ENCODE results near the gene ST6GALNAC1. TPM values are rescaled to one million over a fixed set of nuclear protein-coding genes. Genes with fewer than 3 reads are reported as not detected.

ST6GALNAC1 gene
- total and polyA plus RNA-seq, 2 experiments from 2014 or later, result not detected

DNA sequence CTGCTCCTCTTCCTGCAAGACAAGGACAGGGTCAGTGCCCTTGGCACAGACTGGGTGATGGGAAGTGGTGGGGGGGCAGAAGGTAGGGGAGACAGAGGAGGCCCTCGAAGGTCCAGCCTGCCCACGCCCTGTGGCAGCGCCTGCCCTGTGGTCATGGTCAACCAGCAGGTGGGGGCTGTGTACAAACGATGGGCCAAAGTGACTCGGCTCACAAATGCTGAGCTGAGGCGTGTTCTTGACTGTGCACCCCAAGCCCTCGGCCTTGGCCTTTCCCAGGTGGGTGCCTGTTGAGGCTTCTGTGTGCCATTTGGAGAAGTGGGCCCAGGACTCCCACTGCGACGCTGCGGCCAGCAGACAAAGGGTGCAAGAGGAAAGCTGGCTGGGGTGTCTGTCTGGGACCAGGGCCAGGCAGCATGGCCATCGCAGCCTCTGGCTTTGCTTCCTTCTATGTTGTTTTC is 44.6 kb upstream of the ST6GALNAC1 start:
- H3K4me3 ChIP-seq, result peak overlapping the region; percentile 41
- H3K9me2 ChIP-seq (ENCODE audit: insufficient read depth), result no peaks in the 10 kb centered on the region
- peaks cover 7% of the 10 kb centered on the region; the same call in 1 of the 2 replicates for H3K36me3 ChIP-seq (ENCODE audit: low read depth)
- H3K9me3 ChIP-seq (ENCODE audit: low read depth), result no peaks in the 10 kb centered on the region
- H4K20me1 ChIP-seq (ENCODE audit: insufficient read depth), result no peaks in the 10 kb centered on the region
- H3K27ac ChIP-seq, result peak overlapping the region; percentile 96
- peak; percentile 76 for DNase-seq
- in situ Hi-C loops (cut with MboI), result no loop called here
- peak overlapping the region; percentile 71 for H3K4me2 ChIP-seq (ENCODE audit: unreplicated experiment)
- 29 to 31% methylated on average over 11 of the region's 11 CpGs for whole genome bisulfite sequencing, 2 experiments (ENCODE audit: low coverage in 1 of 2, low lambda C conversion rate in 2 of 2, missing lambda C conversion rate in 2 of 2)
- H3K9ac ChIP-seq, result peak overlapping the region; percentile 75
- H2AFZ ChIP-seq, result no peak overlapping the region
- no peak for TF ChIP-seq EZH2 (IDR thresholded peaks at IDR 0.05; ENCODE audit: insufficient read depth, poor library complexity, severe bottlenecking)
- no peak for TF ChIP-seq EZH2phosphoT487 (IDR thresholded peaks at IDR 0.05; ENCODE audit: insufficient read depth, low read depth)
- peaks cover 36% of the 10 kb centered on the region for H3K4me1 ChIP-seq (ENCODE audit: insufficient read depth)
- peaks cover 30% of the 10 kb centered on the region for H3F3A ChIP-seq (ENCODE audit: insufficient read depth)
- H3K27me3 ChIP-seq (replicated peaks; ENCODE audit: insufficient read depth), result no peaks in the 10 kb centered on the region
- peaks cover 89% of the 10 kb centered on the region for H3K79me2 ChIP-seq (ENCODE audit: insufficient read depth)

DNA sequence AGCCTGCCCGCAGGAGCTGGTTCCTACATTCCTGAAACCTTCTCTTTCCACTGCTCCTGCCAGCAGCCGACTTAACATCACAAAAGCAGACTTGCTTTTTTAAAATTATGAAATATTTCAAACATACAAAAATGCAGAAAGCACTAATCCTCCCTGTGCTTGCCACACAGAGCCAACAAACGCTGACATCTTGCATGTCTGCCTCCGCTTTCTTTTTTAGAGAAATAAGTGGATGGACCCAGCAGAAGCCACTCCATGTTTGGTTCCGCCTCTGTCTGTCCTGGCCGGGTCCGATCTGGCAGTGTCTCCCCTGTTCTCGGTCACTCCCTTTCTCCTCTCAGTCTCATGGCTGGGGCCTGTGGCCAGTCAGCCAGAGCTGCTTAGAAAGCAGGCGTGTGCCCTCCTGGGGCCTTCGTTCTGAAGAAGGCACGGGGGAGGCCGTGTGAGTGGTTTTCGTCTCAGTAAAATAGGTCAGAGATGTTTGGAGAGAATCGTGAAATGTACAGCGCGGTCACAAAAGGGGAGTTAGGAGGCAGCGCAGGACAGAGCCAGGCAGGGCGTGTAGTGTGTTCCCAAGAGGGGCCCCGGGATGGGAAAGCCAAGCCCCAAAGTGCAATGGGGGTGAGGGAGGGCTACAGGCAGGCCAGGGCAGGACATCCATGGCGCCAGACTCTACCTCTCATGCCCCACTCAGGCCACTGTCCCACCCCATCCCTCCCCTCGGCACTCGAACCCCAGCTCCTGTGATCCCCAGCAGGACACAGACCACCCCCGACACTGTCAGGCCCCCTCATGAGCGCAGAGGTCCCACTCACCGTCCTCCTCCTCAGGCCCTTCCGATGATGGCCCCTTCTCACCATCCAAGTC is 44.0 kb upstream of the ST6GALNAC1 start:
- Histone ChIP-seq H3K9me3 (ENCODE audit: low read depth) (no peaks in the 10 kb centered on the region), H3K79me2 (ENCODE audit: insufficient read depth) (peaks cover 86% of the 10 kb centered on the region), H3F3A (ENCODE audit: insufficient read depth) (peaks cover 25% of the 10 kb centered on the region), H3K9me2 (ENCODE audit: insufficient read depth) (no peaks in the 10 kb centered on the region), H3K4me2 (ENCODE audit: unreplicated experiment) (peak overlapping the region; percentile 71), H3K27ac (peak overlapping the region; percentile 96), H3K4me1 (ENCODE audit: insufficient read depth) (peaks cover 35% of the 10 kb centered on the region), H2AFZ (no peak overlapping the region), H4K20me1 (ENCODE audit: insufficient read depth) (no peaks in the 10 kb centered on the region), H3K36me3 (ENCODE audit: low read depth) (peaks cover 13% of the 10 kb centered on the region; the same call in 1 of the 2 replicates), H3K9ac (peak overlapping the region; percentile 75), H3K4me3 (no peak overlapping the region), H3K27me3 (replicated peaks; ENCODE audit: insufficient read depth) (no peaks in the 10 kb centered on the region)
- WGBS, 2 experiments (ENCODE audit: low coverage in 1 of 2, low lambda C conversion rate in 2 of 2, missing lambda C conversion rate in 2 of 2), result 35 to 36% methylated on average over 22 to 26 of the region's 26 CpGs
- DNase-seq, result peak; percentile 67
- TF ChIP-seq EZH2 (IDR thresholded peaks at IDR 0.05; ENCODE audit: insufficient read depth, poor library complexity, severe bottlenecking) (no peak), EZH2phosphoT487 (IDR thresholded peaks at IDR 0.05; ENCODE audit: insufficient read depth, low read depth) (no peak)
- in situ Hi-C loops (cut with MboI), result no loop called here

DNA sequence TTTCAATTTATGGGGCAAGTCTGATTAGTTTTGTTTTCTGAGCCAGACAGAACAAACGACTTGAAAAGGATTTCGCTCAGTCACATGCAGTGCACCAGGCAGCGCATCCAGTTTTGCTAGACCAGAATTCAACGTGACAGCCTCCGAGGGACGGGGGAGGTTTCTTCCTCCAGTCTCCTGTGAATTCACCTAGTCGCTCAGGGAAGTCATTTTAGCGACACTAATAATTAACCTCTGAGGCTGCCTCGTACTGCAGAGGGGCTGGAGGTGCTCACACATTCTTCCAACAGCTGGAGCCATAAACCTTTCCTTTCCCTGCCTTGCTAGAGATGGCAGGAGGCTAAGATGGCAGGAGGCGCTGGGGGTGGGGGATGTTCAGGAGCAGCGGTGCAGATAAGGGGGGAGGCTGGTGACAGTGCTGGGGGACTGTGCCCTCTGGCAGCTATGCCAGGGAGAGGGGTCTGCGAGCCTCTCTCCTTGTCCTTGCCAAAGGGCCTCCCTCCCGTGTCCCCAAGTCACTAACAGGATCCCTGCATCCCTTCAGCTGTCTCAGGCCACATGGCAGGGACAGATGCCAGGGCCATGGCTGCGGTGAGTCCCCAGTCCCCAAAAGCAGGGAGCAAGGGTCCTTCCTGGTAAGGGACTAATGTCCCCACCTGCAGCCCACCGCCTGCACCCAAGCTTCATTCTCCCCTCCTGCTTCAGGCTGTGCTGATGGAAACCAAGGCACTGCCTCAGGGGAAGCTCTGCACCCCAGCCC is 43.2 kb upstream of the ST6GALNAC1 start:
- no peaks in the 10 kb centered on the region for H3K9me2 ChIP-seq (ENCODE audit: insufficient read depth)
- peaks cover 84% of the 10 kb centered on the region for H3K79me2 ChIP-seq (ENCODE audit: insufficient read depth)
- H3K9me3 ChIP-seq (ENCODE audit: low read depth), result no peaks in the 10 kb centered on the region
- H3K36me3 ChIP-seq (ENCODE audit: low read depth), result peaks cover 15% of the 10 kb centered on the region; the same call in 1 of the 2 replicates
- H3K27ac ChIP-seq, result peak overlapping the region; percentile 96
- peak overlapping the region; percentile 25 for H3K4me2 ChIP-seq (ENCODE audit: unreplicated experiment)
- H3K9ac ChIP-seq, result peak overlapping the region; percentile 75
- 55 to 67% methylated on average over 13 to 15 of the region's 15 CpGs for WGBS, 2 experiments (ENCODE audit: low coverage in 1 of 2, low lambda C conversion rate in 2 of 2, missing lambda C conversion rate in 2 of 2)
- H4K20me1 ChIP-seq (ENCODE audit: insufficient read depth), result no peaks in the 10 kb centered on the region
- no peak for DNase-seq
- TF ChIP-seq EZH2 (IDR thresholded peaks at IDR 0.05; ENCODE audit: insufficient read depth, poor library complexity, severe bottlenecking) (no peak), EZH2phosphoT487 (IDR thresholded peaks at IDR 0.05; ENCODE audit: insufficient read depth, low read depth) (no peak)
- no peaks in the 10 kb centered on the region for H3K27me3 ChIP-seq (replicated peaks; ENCODE audit: insufficient read depth)
- no peak overlapping the region for H2AFZ ChIP-seq
- H3F3A ChIP-seq (ENCODE audit: insufficient read depth), result peaks cover 21% of the 10 kb centered on the region
- H3K4me3 ChIP-seq, result no peak overlapping the region
- H3K4me1 ChIP-seq (ENCODE audit: insufficient read depth), result peaks cover 42% of the 10 kb centered on the region
- in situ Hi-C loops (cut with MboI), result no loop called here

- TF ChIP-seq EZH2phosphoT487 (IDR thresholded peaks at IDR 0.05; ENCODE audit: insufficient read depth, low read depth) (no peak), EZH2 (IDR thresholded peaks at IDR 0.05; ENCODE audit: insufficient read depth, poor library complexity, severe bottlenecking) (no peak)
- Histone ChIP-seq H3K27me3 (replicated peaks; ENCODE audit: insufficient read depth) (no peaks in the 10 kb centered on the region), H3K9me3 (ENCODE audit: low read depth) (no peaks in the 10 kb centered on the region), H3K4me3 (no peak overlapping the region), H3K36me3 (ENCODE audit: low read depth) (peaks cover 17% of the 10 kb centered on the region; the same call in 1 of the 2 replicates), H3K27ac (no peak overlapping the region), H3K79me2 (ENCODE audit: insufficient read depth) (peaks cover 78% of the 10 kb centered on the region), H2AFZ (no peak overlapping the region), H3K9me2 (ENCODE audit: insufficient read depth) (no peaks in the 10 kb centered on the region), H3K4me1 (ENCODE audit: insufficient read depth) (peaks cover 46% of the 10 kb centered on the region), H3F3A (ENCODE audit: insufficient read depth) (peaks cover 17% of the 10 kb centered on the region), H3K4me2 (ENCODE audit: unreplicated experiment) (no peak overlapping the region), H3K9ac (no peak overlapping the region), H4K20me1 (ENCODE audit: insufficient read depth) (no peaks in the 10 kb centered on the region)
- in situ Hi-C loops (cut with MboI), result no loop called here
- WGBS, 2 experiments (ENCODE audit: low coverage in 1 of 2, low lambda C conversion rate in 2 of 2, missing lambda C conversion rate in 2 of 2), result 79% methylated on average over 8 of the region's 8 CpGs
- no peak for DNase-seq
Observed at GRCh38 chr17:76685846-76686245, 42.3 kb upstream of the ST6GALNAC1 start.
